Uterus (tissue), 2 donors: ENCODE data around the gene STOML1.

Source experiments
- POLR2A ChIP-seq, 2 donors: fragments of 450-650 bp; IDR thresholded peaks; one replicate each; pipeline ENCODE4 v1.6.1; 2016; ENCODE audit warnings: antibody characterized with exemption in 2 of 2, mild to moderate bottlenecking in 1 of 2, moderate library complexity in 1 of 2
- TF ChIP-seq, protein P1 (sequence below), 4 experiments: fragments of 200-600 bp in 2 of 4; fragments of 450-650 bp in 2 of 4; sonication (generic) in 2 of 4; IDR thresholded peaks; one replicate each; pipeline ENCODE4 v1.5.1; 2016 to 2019; ENCODE audit warnings: antibody characterized with exemption in 4 of 4, mild to moderate bottlenecking in 2 of 4, moderate library complexity in 1 of 4

DNA sequence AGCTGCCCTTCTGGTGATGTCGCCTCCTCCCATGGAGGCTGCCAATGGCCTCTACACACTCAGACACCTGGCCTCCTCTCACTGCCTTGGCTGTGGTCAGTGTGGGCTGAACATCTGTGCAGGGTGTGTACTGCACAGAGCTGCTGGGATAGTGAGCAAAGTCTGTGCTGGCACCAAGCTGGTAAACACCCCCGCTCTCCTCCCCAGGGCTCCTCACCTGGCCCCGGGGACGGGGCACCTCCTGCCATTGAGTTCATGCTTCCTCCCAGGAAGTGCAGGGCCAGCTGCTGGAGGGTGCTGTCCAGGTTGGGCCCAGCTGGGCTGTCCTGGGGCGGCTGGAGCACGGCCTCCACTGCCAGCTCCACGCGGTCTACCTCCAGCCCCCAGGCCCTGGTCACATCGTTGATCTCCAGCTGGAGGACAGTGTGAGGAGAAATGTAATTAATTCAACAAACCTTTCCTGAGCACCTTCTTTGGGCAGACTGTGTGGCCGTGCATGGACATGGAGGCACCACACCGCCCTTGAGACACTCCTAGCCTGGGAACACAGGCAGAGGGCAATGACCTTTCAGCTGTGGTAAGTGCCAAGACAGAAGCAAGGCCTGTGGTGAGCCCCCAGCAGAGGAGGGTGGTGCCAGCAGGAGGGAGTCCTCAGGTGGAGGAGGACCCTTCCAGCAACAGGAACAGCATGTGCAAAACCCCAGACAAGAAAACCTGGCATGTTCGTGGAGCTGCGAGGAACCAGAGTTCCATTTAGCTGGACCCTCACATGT, 6.8 kb downstream of the STOML1 start:
- TF ChIP-seq, protein P1, sequence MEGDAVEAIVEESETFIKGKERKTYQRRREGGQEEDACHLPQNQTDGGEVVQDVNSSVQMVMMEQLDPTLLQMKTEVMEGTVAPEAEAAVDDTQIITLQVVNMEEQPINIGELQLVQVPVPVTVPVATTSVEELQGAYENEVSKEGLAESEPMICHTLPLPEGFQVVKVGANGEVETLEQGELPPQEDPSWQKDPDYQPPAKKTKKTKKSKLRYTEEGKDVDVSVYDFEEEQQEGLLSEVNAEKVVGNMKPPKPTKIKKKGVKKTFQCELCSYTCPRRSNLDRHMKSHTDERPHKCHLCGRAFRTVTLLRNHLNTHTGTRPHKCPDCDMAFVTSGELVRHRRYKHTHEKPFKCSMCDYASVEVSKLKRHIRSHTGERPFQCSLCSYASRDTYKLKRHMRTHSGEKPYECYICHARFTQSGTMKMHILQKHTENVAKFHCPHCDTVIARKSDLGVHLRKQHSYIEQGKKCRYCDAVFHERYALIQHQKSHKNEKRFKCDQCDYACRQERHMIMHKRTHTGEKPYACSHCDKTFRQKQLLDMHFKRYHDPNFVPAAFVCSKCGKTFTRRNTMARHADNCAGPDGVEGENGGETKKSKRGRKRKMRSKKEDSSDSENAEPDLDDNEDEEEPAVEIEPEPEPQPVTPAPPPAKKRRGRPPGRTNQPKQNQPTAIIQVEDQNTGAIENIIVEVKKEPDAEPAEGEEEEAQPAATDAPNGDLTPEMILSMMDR (IDR thresholded peaks at IDR 0.05) = no peak
- TF ChIP-seq POLR2A (IDR thresholded peaks at IDR 0.05) = no peak
